Dermis blood vessel endothelial cell (primary cell): ENCODE measurements around the gene PRND. TPM values are rescaled to one million over a fixed set of nuclear protein-coding genes. Genes with fewer than 3 reads are reported as not detected.

ENCODE experiments used
- total RNA-seq: library from RNA; depleted of rRNA; stranded (reverse); fragments of >200 nt; gene quantifications from 2 replicates; pipeline ENCODE4 v1.2.3, GENCODE V29; 2014

Gene PRND
- total RNA-seq, 1 donor from 2014 or later: 2.2 TPM

Other genes with a start within 250 kb of the PRND start
- gene PRNP, start 35.5 kb upstream of the PRND start, total RNA-seq: 68.1 and 73.7 TPM in 2 replicates
- gene RASSF2, start 101.7 kb downstream of the PRND start, total RNA-seq: 120 and 171 TPM in 2 replicates